ENCODE results near the gene AMELX. TPM values are rescaled to one million over a fixed set of nuclear protein-coding genes. Genes with fewer than 3 reads are reported as not detected.

Gene AMELX
- total RNA-seq, 1 experiment from 2014 or later, result not detected

GRCh38 chrX:11304829-11305228, 11.6 kb downstream of the AMELX start:
- no peak for DNase-seq (ENCODE audit: extremely low read depth, low read depth)

- no peak for DNase-seq (ENCODE audit: extremely low read depth, low read depth)
Observed at GRCh38 chrX:11305641-11306040, 12.4 kb downstream of the AMELX start.

GRCh38 chrX:11309220-11309619, 16.0 kb downstream of the AMELX start:
- DNase-seq (ENCODE audit: extremely low read depth, low read depth), result no peak

- no peak for DNase-seq (ENCODE audit: extremely low read depth, low read depth)
Observed at GRCh38 chrX:11311706-11312105, 18.5 kb downstream of the AMELX start.

- no peak for DNase-seq (ENCODE audit: extremely low read depth, low read depth)
Observed at GRCh38 chrX:11319806-11320520, 26.8 kb downstream of the AMELX start.

- no peak for DNase-seq (ENCODE audit: extremely low read depth, low read depth)
Observed at GRCh38 chrX:11321986-11322385, 28.8 kb downstream of the AMELX start.

- DNase-seq (ENCODE audit: extremely low read depth, low read depth), result no peak
Observed at GRCh38 chrX:11328134-11328533, 34.9 kb downstream of the AMELX start.

GRCh38 chrX:11329021-11329420, 35.8 kb downstream of the AMELX start:
- no peak for DNase-seq (ENCODE audit: extremely low read depth, low read depth)

GRCh38 chrX:11331788-11332187, 38.6 kb downstream of the AMELX start:
- DNase-seq (ENCODE audit: extremely low read depth, low read depth), result no peak

- no peak for DNase-seq (ENCODE audit: extremely low read depth, low read depth)
Observed at GRCh38 chrX:11334165-11334564, 41.0 kb downstream of the AMELX start.

- no peak for DNase-seq (ENCODE audit: extremely low read depth, low read depth)
Observed at GRCh38 chrX:11336201-11336600, 43.0 kb downstream of the AMELX start.

- no peak for DNase-seq (ENCODE audit: extremely low read depth, low read depth)
Observed at GRCh38 chrX:11337292-11338009, 44.2 kb downstream of the AMELX start.

- peak; percentile 50 for DNase-seq (ENCODE audit: extremely low read depth, low read depth)
Observed at GRCh38 chrX:11341274-11342201, 48.3 kb downstream of the AMELX start.

GRCh38 chrX:11342673-11343072, 49.5 kb downstream of the AMELX start:
- DNase-seq (ENCODE audit: extremely low read depth, low read depth), result no peak

GRCh38 chrX:11346121-11346682, 53.0 kb downstream of the AMELX start:
- no peak for DNase-seq (ENCODE audit: extremely low read depth, low read depth)

- DNase-seq (ENCODE audit: extremely low read depth, low read depth), result no peak
Observed at GRCh38 chrX:11347300-11347699, 54.1 kb downstream of the AMELX start.

GRCh38 chrX:11349020-11349419, 55.8 kb downstream of the AMELX start:
- no peak for DNase-seq (ENCODE audit: extremely low read depth, low read depth)

GRCh38 chrX:11349661-11350337, 56.6 kb downstream of the AMELX start:
- DNase-seq (ENCODE audit: extremely low read depth, low read depth), result no peak

Measured in NCI-H460 (cell line).